Measurements from ENCODE around the gene BRINP2. TPM values are rescaled to one million over a fixed set of nuclear protein-coding genes. Genes with fewer than 3 reads are reported as not detected.
A peak's percentile ranks its signal among the peaks of the same experiment; 100 is the strongest.

Gene BRINP2
- total and polyA plus RNA-seq, 2 of the 8 experiments (the other 6 are each of a cell fraction or from before 2014, with no cell fraction given) = 0.39 to 0.42 TPM

GRCh38 chr1:177165069-177165439 is 5.7 kb upstream of the BRINP2 start:
- no peak overlapping the region for H3K4ac ChIP-seq (replicated peaks; ENCODE audit: insufficient read length, low read depth, low read length)
- peak overlapping the region; percentile 80 to 86 (median 82) for H3K4me3 ChIP-seq (ENCODE audit: extremely low read depth in 1 of 4, insufficient read depth in 2 of 4, low read depth in 3 of 4, low read length in 4 of 4)
- no peak overlapping the region for H2AK5ac ChIP-seq (ENCODE audit: low read depth, low read length)
- no peak overlapping the region for H2BK5ac ChIP-seq (ENCODE audit: low read depth, low read length)
- H3K79me1 ChIP-seq (ENCODE audit: low read depth, low read length) = no peaks in the 10 kb centered on the region
- no peak overlapping the region for H3K56ac ChIP-seq (replicated peaks; ENCODE audit: insufficient read length, low read depth, low read length)
- no peak overlapping the region for H4K5ac ChIP-seq (ENCODE audit: insufficient read length, low read depth, low read length)
- peak overlapping the region; percentile 82 to 96 for H3K4me2 ChIP-seq (ENCODE audit: insufficient read depth in 1 of 2, low read depth in 2 of 2, low read length in 2 of 2)
- no peak overlapping the region for H4K8ac ChIP-seq (ENCODE audit: extremely low read depth, insufficient read depth, low read length)
- no peak overlapping the region for H2BK12ac ChIP-seq (ENCODE audit: low read depth, low read length)
- H3K27ac ChIP-seq (ENCODE audit: low read depth, low read length) = no peak overlapping the region
- peaks cover 7 to 47% (median 38%) of the 10 kb centered on the region in 4 experiments for H3K27me3 ChIP-seq (replicated peaks in 1 of 4; ENCODE audit: control insufficient read depth in 3 of 4, extremely low read depth in 1 of 4, insufficient read depth in 3 of 4, low read length in 3 of 4)
- H4K20me1 ChIP-seq (replicated peaks in 1 of 2; ENCODE audit: control insufficient read depth in 1 of 2, insufficient read depth in 2 of 2, low read length in 2 of 2) = no peaks in the 10 kb centered on the region
- H3K23me2 ChIP-seq (ENCODE audit: low read depth, low read length) = peaks cover 13% of the 10 kb centered on the region
- H3K9me3 ChIP-seq (ENCODE audit: insufficient read depth in 2 of 2, low read depth in 1 of 2, low read length in 1 of 2) = no peaks in the 10 kb centered on the region
- no peaks in the 10 kb centered on the region for H3K79me2 ChIP-seq (ENCODE audit: control insufficient read depth in 1 of 2, insufficient read depth in 2 of 2, low read length in 2 of 2)
- FAIRE-seq = no peak
- H2BK20ac ChIP-seq (ENCODE audit: low read length) = no peak overlapping the region
- H3K36me3 ChIP-seq (ENCODE audit: control insufficient read depth in 2 of 4, insufficient read depth in 4 of 4, low read length in 3 of 4) = no peaks in the 10 kb centered on the region
- H3K14ac ChIP-seq (ENCODE audit: insufficient read length) = no peak overlapping the region
- no peak for DNase-seq (ENCODE audit: low read depth in 1 of 2, low spot score in 2 of 2)
- H2BK120ac ChIP-seq (replicated peaks; ENCODE audit: low read depth, low read length) = no peak overlapping the region
- peak overlapping the region; percentile 90 for H2AFZ ChIP-seq (ENCODE audit: low read length)
- H3K9ac ChIP-seq (replicated peaks in 1 of 4; ENCODE audit: extremely low read depth in 1 of 4, low read depth in 3 of 4, low read length in 3 of 4) = peak overlapping the region in 1 of 4 experiments; percentile 6; a peak in 2 of 7 replicates
- WGBS, 2 experiments (ENCODE audit: extremely low coverage in 1 of 2, insufficient coverage in 1 of 2, insufficient read length in 1 of 2, insufficient replicate concordance in 2 of 2, low coverage in 1 of 2, low lambda C conversion rate in 2 of 2, missing lambda C conversion rate in 1 of 2) = 2% methylated on average over 9 of the region's 9 CpGs; no CpG with 5 or more reads in 1 of the 2 experiments
- CTCF ChIA-PET (ENCODE audit: partially characterized antibody) = interaction anchor here (0.6 to 3.2 kb wide), 17 partner anchors 9 to 748 kb away, joined by 3 to 23 read pairs (median 4); no protein-coding TSS in a partner anchor
- H4K91ac ChIP-seq (replicated peaks; ENCODE audit: insufficient read length, low read length) = no peak overlapping the region
- no peak overlapping the region for H3K18ac ChIP-seq (ENCODE audit: extremely low read depth, low read length)
- POLR2A ChIA-PET (ENCODE audit: partially characterized antibody) = interaction anchor here (0.9 to 1.7 kb wide), 3 partner anchors 10 to 19 kb away, joined by 3 to 6 read pairs (median 4); no protein-coding TSS in a partner anchor
- H2BK15ac ChIP-seq (ENCODE audit: low read length) = no peak overlapping the region
- H3K4me1 ChIP-seq (replicated peaks in 1 of 4; ENCODE audit: control insufficient read depth in 3 of 4, insufficient read depth in 4 of 4, low read length in 3 of 4) = peaks cover 0 to 5% (median 4%) of the 10 kb centered on the region in 4 experiments; a peak in 4 of 7 replicates
- H3K23ac ChIP-seq (ENCODE audit: insufficient read length) = no peak overlapping the region

Data from H1 (cell line).